Cardiac fibroblast (primary cell): ENCODE measurements around the gene CSMD2.

Experiments
- DNase-seq, 2 donors: peaks; one replicate each; pipeline versions ENCODE4 v3.0.0 to v3.0.0-alpha.2; 2010; ENCODE audit warnings: low read depth in 2 of 2
- H3K4me3 ChIP-seq, 2 donors: replicated peaks in 1 of 2; 1 replicate in 1 of 2; 2 replicates in 1 of 2; pipeline ENCODE4 v1.5.1; 2011; ENCODE audit warnings: low read depth in 2 of 2, low read length in 2 of 2, mild to moderate bottlenecking in 2 of 2, moderate library complexity in 1 of 2
- TF ChIP-seq, protein P1 (sequence below): IDR thresholded peaks from one replicate; pipeline ENCODE4 v1.5.1; 2011; ENCODE audit warnings: low read depth, mild to moderate bottlenecking, low read length, inconsistent platforms

The CSMD2 gene

DNA sequence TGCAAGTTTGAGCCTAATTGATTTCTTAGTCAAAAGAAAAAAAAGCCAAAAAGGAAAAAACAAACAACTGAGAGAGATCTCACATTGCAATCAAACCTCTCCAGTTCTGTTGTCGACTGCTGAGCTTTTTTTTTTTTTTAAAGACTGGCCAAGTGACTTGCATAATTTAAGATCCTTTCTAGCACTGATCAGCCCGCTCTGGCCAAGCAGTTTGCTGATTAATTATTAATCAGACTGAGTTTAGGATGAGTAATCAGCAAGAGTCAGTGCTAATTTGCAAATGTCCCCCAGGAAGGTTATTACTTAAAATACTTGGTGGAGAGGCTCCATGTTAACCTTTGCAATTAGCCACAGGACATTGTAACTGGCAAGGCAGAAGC lies 261.8 kb downstream of the CSMD2 start:
- DNase-seq, result peak in 1 of 2 donors; percentile 7
- TF ChIP-seq, protein P1, sequence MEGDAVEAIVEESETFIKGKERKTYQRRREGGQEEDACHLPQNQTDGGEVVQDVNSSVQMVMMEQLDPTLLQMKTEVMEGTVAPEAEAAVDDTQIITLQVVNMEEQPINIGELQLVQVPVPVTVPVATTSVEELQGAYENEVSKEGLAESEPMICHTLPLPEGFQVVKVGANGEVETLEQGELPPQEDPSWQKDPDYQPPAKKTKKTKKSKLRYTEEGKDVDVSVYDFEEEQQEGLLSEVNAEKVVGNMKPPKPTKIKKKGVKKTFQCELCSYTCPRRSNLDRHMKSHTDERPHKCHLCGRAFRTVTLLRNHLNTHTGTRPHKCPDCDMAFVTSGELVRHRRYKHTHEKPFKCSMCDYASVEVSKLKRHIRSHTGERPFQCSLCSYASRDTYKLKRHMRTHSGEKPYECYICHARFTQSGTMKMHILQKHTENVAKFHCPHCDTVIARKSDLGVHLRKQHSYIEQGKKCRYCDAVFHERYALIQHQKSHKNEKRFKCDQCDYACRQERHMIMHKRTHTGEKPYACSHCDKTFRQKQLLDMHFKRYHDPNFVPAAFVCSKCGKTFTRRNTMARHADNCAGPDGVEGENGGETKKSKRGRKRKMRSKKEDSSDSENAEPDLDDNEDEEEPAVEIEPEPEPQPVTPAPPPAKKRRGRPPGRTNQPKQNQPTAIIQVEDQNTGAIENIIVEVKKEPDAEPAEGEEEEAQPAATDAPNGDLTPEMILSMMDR, result no peak
- H3K4me3 ChIP-seq, result no peak overlapping the region

DNA sequence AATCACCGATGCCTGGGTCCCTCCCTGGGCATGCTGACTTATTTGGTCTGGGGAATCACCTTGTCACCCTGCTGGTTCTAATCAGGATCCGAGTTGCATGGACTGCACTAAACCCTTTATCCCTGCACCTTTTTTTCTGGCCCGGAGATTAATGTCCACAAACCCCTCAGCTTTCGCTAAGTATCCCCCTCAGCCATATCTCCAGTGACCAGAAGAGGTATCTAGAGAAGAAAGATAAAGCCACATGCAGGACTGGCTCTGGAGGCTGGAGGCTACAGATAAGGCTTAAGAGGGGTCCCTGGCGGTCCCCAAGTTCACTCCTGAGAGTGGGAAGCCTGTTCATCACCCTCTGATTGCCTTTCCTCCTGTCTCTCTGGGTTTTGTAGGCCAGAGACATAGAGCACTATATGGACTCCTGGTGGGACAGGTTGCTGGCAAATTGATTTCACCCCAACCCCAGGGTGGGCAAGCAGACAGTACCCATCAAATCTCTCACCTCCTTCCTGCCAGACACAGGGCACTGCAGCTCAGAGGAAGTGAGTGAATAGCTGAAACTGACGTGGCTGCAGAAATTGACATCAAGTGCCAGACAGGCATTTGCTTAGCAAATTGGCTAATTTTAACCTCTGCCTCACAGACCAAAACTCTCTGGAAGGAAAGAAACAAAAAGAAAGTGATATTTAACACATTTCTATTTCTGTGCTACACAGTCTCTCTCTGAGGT lies 262.4 kb downstream of the CSMD2 start:
- no peak for DNase-seq
- TF ChIP-seq, protein P1, result no peak

DNA sequence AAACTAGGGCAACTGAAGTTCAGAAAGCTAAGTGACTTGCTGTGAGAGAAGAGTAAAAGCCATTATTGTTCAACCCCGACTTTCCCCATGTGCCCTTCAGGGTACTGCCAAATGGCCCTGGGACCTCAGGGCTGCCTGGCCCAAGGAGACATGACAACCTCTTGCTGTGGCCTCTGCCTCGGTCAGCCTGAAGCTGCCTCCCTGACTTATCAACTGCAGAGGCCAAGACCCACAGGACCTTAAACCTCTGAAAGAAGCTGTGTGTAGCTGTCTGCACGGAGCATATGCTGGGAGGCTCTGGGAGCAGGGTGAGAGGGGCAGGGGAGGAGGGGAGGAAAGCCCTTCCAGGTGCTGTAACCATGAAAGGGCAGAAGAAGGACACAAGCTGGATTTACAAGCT lies 265.3 kb downstream of the CSMD2 start:
- H3K4me3 ChIP-seq, result no peak overlapping the region
- no peak for DNase-seq
- TF ChIP-seq, protein P1, result no peak

More for the DNA sequence above, 262.4 kb downstream of the CSMD2 start:
- H3K4me3 ChIP-seq, result no peak overlapping the region

DNA sequence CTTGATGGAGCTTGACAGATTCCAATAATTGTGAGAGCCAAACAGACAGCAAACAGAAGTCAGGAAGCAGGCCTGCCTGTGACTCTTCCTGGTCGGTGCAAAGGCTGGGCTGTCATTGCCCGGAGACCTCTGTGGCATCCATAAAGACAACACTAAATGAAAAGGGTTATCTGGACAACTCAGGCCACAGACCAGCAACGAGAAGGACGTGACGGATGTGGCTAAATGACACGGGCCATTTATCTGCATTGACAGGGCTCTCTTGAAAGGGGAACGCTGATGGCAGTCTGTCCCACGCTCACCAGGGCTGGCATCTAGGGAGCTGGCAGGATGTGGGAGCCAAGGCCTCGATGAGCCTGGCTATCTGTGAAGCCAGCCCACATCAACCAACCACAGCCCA lies 266.1 kb downstream of the CSMD2 start:
- TF ChIP-seq, protein P1, result no peak
- H3K4me3 ChIP-seq, result no peak overlapping the region
- no peak for DNase-seq

DNA sequence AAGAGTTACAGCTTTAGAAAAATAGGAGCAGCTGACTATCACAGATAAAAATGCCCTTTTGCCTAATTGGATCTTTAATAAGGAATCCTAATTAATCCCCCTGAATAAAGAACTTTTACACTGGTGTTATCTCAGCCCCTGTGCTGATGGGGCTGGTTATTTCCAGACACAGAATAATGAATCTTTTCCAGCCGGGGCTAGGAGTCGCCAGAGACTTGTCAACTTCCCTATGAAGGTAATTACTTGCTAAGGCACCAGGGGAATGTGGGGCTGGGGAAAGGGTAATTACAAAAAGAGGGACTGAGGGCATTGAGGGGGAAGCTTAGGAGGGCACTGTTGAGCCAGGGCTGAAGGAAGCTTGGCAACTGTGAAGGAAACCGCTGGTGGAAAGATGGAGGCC lies 266.6 kb downstream of the CSMD2 start:
- H3K4me3 ChIP-seq, result no peak overlapping the region
- TF ChIP-seq, protein P1, result no peak
- no peak for DNase-seq

DNA sequence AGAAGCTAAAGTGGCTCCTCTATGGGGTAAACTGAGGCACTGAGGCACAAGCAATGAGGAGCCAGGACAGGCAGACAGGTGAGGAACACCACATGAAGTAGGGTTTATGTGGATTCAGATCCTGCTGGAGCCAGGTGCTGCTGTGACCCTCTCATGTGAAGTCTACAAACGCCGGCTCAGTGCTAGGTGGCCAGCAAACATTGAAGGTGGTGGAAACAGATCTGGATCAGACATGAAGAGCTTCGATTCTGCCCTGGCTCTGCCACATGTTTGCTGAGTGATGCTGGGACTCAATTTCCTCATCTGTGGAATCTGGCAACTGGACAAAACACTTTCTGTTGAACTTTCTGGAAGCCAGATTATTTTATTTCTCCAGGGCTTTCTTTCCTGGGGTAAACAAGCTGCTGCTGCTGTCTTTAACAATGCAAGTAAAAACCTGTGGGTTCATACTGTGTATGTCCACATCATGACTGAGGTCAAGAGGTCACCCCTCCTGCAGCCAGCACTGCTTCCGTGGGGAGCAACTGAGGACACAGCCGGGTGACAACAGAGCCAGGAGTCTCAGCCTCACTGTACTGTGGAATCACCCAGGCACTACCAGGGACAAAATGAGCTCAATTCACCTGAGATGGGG lies 267.8 kb downstream of the CSMD2 start:
- TF ChIP-seq, protein P1, result no peak
- no peak overlapping the region for H3K4me3 ChIP-seq

More for the DNA sequence above, 267.8 kb downstream of the CSMD2 start:
- peak in 1 of 2 donors; percentile 8 for DNase-seq
